GM18517 (cell line): ENCODE measurements around the gene PNPLA3.

ENCODE experiments used
- ATAC-seq: cut with Tn5 transposase; IDR thresholded peaks from one replicate; pipeline ENCODE4 v1.9.1; 2021; ENCODE audit warnings: mild to moderate bottlenecking, moderate library complexity; ENCODE audit not compliant: unreplicated experiment

The PNPLA3 gene

DNA sequence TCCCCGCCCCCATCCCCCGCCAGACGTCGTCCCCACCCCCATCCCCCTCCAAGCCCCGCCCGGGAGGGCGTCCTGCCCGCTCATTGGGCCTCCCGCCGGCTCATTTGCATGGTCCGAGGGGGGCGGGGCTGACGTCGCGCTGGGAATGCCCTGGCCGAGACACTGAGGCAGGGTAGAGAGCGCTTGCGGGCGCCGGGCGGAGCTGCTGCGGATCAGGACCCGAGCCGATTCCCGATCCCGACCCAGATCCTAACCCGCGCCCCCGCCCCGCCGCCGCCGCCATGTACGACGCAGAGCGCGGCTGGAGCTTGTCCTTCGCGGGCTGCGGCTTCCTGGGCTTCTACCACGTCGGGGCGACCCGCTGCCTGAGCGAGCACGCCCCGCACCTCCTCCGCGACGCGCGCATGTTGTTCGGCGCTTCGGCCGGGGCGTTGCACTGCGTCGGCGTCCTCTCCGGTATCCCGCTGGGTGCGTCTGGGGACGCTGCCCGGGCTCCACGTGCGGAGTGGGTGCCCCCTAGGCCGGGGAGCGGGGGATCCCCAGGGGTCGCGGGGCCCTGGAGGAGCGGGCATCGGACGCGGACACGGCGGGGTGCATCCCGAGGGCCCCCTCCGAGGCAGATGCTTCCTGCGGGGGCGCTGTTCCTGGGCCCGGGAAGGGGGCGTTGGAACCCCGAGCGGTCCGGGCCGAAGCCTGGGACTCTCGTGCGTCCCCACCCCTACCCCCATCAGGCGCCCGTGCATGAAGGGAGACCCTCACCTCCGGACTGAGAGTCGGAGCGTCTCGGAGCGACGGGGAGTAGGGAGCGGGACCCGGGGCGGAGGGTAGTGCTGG is at the start of gene PNPLA3:
Gene PNPLA3, plus strand, starts transcription at position 175 of the 834 bp plus-strand sequence. Its CDS starts 107 bp downstream, at position 282.
- ATAC-seq, result no peak

GRCh38 chr22:43876866-43877509 is 46.6 kb upstream of the PNPLA3 start:
- ATAC-seq, result no peak

DNA sequence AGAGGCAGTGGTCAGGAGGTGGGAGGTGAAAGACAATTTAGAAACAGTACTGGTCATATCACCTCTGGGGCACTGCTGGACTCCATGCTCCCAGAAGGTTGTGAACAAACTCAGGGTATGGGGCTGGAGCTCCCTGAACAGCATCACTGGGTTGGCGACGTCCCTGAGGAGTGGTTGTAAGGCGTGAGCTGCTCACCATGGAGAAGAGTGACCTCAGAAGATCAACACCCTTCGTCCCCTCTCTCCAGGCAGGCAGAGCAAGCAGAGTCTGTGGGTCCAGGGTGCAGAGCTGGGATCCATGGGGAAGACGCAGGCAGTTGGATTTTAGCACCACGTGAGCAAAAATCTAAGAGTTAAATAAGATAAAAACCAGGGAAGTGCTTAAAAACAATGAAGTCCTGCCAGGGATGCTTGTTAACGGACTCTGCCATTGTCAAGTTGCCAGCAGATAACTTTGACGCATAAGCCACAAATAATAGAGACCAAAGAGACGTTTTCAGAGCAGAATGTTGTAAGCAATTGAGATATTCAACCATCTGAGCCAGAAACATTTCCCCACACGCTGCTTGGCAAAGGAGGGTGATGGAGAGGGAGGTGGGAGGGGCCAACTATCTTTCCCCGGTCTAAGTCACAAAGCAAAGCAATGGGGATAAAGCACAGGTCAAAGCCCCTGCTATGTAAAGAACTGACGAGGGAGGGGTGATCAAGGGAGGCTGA is 45.4 kb upstream of the PNPLA3 start:
- ATAC-seq, result no peak

DNA sequence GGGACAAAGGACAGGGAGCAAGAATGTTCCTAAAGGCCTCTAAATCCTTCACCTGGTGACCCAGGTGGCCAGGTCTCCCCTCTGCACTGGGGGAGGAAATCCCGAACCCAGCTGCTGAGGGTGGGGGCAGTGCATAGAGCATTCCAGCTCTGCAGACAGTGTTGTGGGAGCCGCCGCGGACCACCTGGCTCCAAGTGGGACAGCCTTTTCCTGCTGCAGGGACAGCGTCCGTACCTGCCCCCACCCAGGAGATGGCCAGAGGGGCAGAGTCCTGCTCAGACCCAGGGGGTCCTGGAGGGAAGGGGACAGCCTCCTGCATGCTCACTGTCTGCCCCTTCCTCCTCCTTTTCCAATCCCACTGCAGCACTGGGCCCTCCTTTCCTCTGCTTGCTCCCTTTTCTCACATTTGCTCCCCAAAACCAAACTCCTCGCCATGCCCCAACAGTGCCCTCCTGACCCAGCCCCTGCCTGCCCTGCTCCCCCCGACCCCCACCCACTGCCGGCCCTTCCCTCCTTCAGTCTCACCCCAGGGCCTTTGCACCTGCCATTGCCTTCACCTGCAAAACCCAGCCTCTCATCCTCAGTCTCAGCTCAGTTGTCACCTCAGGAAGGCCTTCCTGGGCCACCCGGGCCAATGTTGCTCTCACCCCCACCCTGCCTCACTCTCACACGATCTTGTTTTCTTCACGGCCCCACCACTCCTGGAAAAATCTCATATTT is 44.6 kb upstream of the PNPLA3 start:
- ATAC-seq, result no peak

GRCh38 chr22:43879901-43880540 is 43.6 kb upstream of the PNPLA3 start:
- ATAC-seq, result no peak

DNA sequence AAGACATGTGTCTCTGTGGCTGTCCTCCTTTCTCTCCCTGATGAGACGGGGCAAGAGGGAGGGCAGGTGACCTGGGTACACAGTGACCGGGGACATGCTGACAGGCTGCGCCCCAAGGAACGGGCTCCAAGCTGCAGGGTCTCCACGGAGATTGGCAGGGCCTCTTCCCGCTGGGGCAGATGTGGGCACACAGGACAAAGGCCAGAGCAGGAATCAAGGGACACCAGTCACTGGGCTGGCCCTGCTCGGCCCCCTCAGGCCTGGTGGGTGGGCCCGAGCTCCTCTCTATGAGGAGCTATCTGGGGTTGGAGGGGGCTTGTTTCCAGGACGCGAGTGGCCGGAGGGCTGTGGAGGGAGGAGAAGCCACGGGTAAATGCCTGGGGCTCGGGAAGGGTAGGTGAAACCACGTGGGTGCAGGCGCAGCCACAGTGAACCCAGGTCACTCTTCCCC is 43.0 kb upstream of the PNPLA3 start:
- no peak for ATAC-seq

DNA sequence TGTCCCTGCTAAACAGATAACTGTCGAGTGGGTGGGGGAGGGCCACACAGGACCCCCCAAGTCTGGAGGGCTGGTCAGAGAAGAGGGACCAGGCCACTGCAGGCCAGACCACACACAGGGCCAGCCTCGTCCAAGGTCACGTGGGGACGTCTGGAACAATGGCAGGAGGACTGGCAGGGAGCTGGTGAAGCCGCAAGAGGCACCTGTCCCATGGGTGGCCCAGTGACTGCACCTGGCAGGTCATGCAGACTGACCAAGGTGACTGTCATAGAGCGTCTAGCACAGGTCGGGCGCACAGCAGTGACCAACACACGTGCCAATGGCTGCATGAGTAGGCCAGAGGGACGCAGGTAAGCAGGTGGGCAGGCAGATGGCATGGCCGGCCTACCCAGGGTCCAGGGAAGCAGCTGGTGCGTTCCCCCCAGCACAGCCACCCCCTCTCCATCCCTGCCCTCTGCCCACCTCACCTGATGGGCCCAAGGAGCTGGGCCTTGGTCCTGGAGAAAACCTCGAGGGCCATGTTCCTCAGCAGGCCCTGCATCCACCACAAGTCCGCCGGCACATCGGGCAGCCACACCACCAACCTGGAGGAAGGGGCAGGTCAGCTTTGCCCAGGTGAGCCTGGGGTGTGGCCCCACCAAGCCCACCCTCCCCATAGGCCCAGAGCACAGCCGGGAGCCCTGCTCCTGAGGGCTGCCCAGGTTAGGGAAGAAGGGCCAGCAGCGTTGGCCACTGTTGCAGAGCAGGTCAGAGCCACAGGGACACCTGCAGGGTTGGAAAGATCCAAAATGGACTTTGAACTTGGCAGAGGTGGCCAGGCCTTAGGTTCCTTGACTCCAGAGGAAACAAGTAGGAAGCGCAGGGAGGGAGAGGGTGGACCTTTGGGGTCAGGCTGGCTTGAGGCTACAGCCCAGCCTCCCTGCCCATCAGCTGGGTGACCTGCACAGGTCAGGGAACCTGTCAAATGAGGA is 42.2 kb upstream of the PNPLA3 start:
- ATAC-seq, result no peak

DNA sequence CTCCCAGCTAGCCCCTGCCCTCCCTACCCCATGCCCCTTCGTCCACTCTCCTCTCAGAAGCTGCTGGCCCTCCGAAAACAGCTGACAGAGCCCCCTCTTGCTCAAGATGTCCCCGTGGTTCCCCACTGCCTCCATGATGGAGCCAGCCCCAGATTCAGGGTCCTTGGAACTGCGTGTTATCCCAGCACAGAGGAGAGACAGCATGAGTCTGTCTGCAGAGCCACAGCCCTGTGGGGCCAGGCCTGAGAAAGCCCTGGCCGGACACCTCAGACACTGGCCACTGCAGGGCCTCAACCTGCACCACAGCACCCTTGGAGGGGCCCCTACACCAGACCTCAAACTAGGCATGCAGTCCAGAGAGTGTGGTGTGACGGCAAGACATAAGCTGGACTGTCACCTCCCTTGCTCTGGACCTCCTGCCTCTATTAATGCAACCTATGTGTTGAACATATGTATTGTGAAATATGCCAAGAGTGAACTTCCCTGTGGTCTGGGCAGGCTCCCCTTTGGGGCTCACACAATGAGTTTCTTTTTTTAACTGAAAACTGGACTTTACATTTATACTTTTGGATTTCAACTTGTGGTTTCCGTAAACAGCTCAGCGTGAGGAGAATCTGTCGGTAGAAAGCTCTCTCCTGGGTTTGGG is 41.4 kb upstream of the PNPLA3 start:
- no peak for ATAC-seq

GRCh38 chr22:43883012-43883661 is 40.5 kb upstream of the PNPLA3 start:
- ATAC-seq, result no peak

DNA sequence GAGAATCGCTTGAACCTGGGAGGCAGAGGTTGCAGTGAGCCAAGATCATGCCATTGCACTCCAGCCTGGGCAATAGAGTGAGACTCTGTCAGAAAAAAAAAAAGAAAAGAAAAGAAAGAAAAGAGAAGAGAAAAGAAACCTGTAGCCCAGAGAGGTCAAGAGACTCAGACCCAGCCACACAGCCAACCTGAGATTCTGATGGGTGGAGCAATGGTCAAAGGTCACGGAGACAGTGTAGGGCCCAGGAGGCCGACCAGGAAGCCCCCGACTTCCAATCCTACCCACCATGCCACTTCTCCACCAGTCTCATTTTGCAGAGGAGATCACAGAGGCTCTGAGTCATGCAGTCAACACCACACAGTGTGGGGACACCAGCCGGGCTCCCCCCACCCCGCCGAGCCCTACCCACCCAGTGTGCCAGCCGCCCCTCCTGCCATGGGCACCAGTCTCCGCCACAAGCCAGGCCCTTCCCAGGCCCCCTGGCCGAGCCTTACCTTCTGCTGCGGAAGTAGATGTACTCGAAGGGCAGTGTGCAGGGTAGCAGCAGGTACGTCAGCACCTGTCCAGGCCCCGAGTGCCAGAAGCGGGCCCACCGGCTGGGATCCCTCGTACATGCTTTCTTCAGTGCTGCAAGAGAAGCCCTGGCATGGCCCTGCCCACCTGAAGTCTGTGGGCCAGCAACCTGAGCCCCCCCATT is 39.7 kb upstream of the PNPLA3 start:
- ATAC-seq, result no peak

DNA sequence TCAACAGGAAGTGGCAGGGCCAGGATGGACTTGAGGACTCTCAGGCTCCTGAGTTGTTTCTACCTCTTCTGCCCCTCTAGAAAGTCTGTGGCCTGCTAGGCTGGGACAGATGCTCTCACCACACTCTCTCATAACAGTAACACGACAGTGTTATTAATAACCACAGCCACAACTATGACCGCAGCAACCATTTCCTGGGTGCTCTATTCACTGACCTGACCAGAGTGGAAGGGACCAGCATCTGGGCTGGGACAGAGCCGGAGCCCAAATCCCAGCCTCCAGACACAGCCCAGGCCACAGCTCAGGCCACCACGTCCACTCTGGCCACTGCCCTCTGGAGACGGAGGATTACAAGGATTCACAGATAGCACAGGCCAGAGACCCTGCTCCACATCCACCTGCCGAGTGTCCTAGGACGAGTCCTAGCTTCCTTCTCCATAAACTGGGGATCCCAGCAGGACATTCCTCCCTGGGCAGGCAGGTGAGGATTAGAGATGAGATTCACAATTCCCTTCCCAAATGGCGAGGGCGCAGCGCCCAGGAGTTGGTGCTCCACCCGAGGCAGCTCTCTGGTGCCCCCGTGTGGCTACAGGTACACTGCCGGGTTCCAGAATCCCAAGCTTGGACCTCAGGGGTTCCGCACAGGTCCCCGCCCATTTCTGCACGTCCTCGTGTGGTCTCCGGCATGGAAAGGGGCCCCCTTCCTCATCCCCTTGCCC is 38.8 kb upstream of the PNPLA3 start:
- no peak for ATAC-seq

DNA sequence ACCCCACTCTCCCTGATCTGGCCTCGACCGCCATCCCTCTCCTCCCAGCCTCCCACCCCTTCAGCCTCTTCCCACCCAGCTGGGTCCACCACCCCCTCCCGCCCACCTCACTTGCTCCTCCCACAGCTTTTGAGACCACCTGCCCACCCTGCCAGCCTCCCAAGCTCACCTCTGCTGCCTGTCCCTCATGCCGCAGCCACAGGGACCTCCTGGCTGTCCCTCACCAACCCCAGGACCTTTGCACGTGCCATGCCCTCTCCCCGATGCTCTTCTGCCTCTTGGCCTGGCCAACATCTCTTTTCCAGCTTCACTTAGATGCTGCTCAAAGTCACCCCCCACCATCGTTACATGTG is 38.3 kb upstream of the PNPLA3 start:
- no peak for ATAC-seq

- ATAC-seq, result no peak
Measured at GRCh38 chr22:43885786-43886185, 37.8 kb upstream of the PNPLA3 start.

DNA sequence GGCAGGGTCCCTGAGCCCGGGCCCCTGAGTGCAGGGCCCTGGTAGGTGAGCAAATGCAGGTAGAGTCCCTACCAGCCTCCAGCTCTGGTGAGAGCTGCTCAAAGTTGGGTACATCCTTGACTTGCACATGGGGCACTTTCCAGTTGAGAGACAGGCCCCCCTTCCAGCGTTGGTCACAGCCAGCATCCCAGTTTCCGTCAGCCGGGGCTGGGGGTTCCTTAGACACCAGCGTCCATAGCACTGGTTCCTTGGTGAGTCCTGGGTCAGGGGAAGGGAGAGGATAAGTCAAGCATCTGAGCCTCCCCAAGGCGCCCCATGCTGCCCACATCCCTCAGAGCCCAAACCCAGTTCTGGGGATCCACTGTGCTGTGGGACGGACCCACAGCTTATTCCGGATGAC is 37.4 kb upstream of the PNPLA3 start:
- no peak for ATAC-seq

GRCh38 chr22:43887391-43887790 is 36.2 kb upstream of the PNPLA3 start:
- no peak for ATAC-seq

DNA sequence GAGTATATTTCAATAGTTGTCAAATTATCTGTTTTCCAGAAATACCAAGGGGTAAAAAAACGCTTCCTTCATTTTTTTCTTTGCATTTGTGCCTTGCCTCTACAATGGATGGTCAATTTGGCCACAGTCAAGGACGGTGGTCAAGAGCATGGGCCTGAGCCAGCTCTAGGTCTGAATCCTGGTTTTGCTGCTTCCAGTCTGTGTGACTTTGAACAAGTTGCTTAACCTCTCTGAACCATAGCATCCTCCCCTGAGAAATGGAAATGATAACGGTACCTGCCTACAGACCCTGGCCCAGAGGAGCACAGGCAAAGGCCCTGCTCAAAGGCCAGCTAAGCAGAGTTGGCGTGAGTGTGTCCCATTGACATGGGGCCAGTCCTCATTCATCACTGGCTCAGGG is 34.9 kb upstream of the PNPLA3 start:
- no peak for ATAC-seq

- no peak for ATAC-seq
Measured at GRCh38 chr22:43889201-43889859, 34.3 kb upstream of the PNPLA3 start.
